ENCODE measurements around the gene USP5.
A peak's percentile ranks its signal among the peaks of the same experiment; 100 is the strongest.

USP5 gene

DNA sequence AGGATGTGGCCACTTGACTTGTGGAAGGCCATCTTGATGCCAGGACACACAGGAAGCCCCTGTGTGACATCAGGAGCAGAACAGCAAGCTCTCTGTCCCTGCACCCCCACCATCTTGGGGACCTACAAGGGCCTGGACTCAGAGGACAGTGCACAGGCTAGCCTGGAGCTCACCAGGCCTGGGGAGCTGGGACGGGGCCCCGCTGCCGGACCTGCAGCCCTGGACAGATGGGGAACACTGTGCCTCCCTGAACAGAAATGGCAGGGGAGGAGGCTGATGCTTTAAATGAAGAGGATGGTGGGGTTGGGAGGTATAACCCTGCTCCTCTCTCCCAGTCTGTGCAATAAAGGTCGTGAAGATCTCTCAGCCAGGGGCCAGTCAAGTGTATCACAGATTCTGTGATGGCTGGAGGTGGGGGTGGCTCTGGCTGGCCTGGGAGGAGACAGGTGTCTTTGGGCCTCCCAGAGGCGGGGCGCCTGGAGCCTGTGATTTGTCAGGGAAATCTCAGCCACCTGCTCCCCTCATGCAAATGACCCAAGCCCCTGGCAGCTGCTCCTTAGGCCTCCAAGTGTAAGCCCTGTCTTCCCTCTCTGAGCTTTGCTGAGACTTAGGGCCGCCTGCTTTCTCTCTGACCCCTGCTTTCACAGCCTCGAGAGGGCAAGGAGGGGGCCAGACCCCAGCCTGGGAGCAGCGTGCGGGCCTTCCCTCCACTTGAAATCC lies 12.3 kb upstream of the USP5 start:
- no peak overlapping the region for H3K4me3 ChIP-seq (ENCODE audit: low read depth, low read length)

- H3K4me3 ChIP-seq (ENCODE audit: low read depth, low read length), result no peak overlapping the region
Measured at GRCh38 chr12:6840330-6840729, 11.6 kb upstream of the USP5 start.

DNA sequence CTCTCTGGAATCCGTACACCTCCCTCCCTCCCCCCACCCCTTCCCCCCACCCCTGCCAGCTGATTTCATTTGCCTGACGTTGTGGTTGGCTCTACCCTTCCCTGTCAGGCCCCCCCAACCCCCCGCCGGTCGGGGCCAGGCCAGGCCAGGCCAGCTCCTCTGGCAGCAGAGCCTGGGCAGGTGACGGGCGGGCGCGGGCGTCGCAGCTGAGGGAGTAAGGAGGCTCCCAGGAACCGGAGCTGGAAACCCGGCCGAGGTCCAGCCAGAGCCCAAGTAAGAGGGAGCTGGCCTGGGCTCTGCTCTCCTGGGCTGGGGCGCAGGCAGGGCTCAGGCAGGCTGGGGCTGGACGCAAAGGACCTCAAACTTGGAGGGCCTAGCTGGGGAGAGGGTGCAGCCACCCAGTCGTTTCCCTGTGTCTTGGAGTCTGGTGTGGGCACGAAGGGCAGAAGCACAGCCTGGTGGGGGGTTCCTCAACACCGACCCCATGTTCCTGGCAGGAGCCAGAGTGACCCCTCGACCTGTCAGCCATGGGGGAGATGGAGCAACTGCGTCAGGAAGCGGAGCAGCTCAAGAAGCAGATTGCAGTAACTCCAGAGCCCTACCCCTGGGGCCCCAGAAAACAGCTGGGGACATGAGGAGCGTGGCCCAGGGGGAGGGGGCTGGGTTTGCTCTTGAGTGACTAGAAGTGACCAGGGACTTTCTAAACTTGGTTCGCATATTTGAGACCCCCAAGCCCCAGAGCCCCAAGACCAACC lies 11.0 kb upstream of the USP5 start, which contains the start of gene GNB3:
TSS of gene GNB3 (plus strand) at position 165 of the 755 bp plus-strand sequence. CDS start at position 528, 363 bp downstream.
- H3K4me3 ChIP-seq (ENCODE audit: low read depth, low read length), result no peak within 1 kb of the TSS

GRCh38 chr12:6842075-6842474 lies 9.9 kb upstream of the USP5 start:
- H3K4me3 ChIP-seq (ENCODE audit: low read depth, low read length), result no peak overlapping the region

- no peak overlapping the region for H3K4me3 ChIP-seq (ENCODE audit: low read depth, low read length)
Measured at GRCh38 chr12:6843118-6843902, 8.6 kb upstream of the USP5 start.

DNA sequence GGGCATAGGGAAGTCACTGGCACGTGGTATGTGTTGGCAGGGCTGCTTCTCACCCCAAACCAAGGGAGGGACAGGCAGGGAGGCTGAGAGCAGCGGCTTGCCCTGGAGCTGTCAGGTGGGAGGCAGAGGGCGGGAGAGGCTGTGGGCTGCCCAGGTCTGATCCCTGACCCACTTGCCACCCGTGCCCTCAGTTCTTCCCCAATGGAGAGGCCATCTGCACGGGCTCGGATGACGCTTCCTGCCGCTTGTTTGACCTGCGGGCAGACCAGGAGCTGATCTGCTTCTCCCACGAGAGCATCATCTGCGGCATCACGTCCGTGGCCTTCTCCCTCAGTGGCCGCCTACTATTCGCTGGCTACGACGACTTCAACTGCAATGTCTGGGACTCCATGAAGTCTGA lies 6.6 kb upstream of the USP5 start:
- H3K4me3 ChIP-seq (ENCODE audit: low read depth, low read length), result no peak overlapping the region

GRCh38 chr12:6846316-6846869 lies 5.6 kb upstream of the USP5 start:
- H3K4me3 ChIP-seq (ENCODE audit: low read depth, low read length), result no peak overlapping the region

DNA sequence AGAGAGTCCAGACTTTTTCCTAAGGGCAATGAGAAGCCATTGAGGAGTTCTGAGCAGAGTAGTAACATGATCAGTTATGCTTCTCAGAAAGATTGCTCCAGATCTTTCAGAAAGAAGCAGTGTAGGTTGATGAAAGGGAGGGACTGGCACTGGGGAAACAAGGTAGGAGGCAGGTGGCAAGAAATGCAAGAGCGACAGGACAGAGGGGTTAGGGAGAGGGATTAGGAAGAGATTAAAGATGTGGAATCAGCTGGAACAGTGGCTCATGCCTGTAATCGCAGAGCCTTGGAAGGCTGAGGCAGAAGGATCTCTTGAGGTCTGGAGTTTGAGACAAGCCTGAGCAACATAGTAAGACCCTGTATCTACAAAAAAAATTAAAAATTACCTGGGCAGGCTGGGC lies 4.3 kb upstream of the USP5 start:
- no peak overlapping the region for H3K4me3 ChIP-seq (ENCODE audit: low read depth, low read length)

DNA sequence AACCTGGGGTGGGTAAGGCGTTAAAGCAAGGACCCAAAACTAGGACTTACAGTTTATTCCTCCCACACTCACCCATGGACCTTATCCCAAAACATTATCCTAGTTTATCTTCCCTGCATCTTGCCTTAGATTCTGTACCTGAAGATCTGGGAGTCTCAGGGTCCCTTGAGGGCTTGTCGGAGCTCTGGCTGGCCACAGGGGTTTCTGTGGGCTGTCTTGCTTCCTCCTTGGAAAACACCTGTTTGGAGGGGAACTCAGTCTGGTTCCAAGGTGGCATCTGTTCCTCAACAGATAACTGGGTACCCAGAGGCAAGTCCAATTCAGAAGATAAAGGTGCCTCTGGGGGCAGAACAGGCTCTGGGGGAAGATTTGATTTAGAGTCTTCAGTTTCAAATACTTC lies 2.5 kb upstream of the USP5 start:
- no peak overlapping the region for H3K4me3 ChIP-seq (ENCODE audit: low read depth, low read length)

- peak overlapping the region; percentile 99 for H3K4me3 ChIP-seq (ENCODE audit: low read depth, low read length)
Measured at GRCh38 chr12:6849976-6850560, 1.9 kb upstream of the USP5 start.

- peak overlapping the region; percentile 99 for H3K4me3 ChIP-seq (ENCODE audit: low read depth, low read length)
Measured at GRCh38 chr12:6850796-6851152, 1.2 kb upstream of the USP5 start.

DNA sequence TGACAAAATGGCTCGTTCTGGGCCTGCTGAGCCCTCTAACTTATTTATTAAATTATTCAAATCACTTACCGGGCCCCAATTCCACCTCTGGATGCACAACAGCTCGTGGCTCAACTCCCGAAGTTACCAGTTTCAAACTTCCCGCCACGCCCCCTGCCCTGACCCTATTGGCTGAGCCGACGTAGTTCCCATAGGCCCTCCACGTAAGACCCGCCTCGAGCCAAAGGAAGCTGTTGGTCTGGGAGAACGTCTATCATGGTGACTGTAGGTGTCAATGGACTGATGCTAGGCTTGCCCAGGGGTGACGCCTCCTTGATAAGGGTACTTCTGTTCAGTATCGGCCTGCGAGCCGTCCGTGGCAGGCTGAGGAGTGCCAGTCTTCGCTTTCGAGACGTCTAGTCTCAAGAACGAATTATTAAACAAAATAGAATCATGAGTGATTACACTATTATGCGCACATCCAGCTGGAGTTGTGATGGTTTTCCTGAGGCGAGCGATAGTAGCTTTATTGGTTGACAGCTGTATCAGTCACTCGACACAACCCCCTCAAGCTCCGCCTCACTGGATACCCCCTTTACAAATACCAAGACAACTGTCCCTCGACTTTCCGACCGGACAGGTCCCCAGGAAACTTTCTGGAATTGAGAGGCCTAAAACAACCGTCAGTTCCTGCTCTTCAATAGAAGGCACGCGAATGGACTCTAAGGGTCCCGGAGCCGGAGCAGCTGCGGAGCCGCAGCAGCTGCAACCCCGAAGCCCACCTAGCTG lies 613 bp upstream of the USP5 start, which contains the start of gene CDCA3:
TSS of gene CDCA3 (minus strand) at position 134 of the 768 bp plus-strand sequence. CDS start 334 bp downstream, outside the sequence.
- H3K4me3 ChIP-seq (ENCODE audit: low read depth, low read length), result peak within 1 kb of the TSS; percentile 99

GRCh38 chr12:6852651-6853354 lies 853 bp downstream of the USP5 start:
- peak overlapping the region; percentile 99 for H3K4me3 ChIP-seq (ENCODE audit: low read depth, low read length)

DNA sequence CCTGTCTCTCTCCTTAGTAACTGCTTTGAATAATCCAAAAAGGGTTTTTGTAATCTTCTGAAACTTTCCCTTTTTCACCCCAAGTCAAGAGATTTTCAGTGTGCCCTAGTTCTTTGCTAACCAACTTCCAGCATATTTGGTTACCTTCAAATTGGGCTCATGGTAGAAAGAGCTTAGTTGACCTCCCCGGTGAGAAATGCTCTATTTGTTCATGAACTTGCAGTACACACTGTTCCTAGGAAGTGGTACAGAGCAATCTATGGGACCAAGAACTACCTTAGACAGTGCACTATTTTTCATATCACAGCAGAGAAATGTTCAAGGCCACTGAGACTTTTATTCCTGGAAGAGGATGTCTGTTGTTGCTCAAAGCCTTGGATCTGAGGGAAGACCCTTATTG lies 1.7 kb downstream of the USP5 start:
- H3K4me3 ChIP-seq (ENCODE audit: low read depth, low read length), result no peak overlapping the region

GRCh38 chr12:6854036-6854435 lies 2.1 kb downstream of the USP5 start:
- H3K4me3 ChIP-seq (ENCODE audit: low read depth, low read length), result no peak overlapping the region

DNA sequence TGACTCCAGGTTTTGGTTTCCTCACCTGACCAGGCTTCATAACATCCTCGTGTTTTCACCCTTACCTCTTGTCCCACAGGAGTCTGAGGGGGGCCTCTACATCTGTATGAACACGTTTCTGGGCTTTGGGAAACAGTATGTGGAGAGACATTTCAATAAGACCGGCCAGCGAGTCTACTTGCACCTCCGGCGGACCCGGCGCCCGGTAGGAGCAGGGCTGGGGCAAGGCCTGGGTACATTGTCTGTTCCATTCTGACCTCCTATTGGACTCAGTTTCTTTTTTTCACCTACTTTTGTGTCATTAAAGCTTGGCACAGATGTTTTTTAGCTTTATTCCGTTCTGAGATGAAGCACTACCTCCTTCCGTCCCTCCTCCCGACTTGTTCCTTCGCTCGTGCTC lies 3.4 kb downstream of the USP5 start:
- H3K4me3 ChIP-seq (ENCODE audit: low read depth, low read length), result no peak overlapping the region

- H3K4me3 ChIP-seq (ENCODE audit: low read depth, low read length), result no peak overlapping the region
Measured at GRCh38 chr12:6858799-6859198, 6.8 kb downstream of the USP5 start.

- no peak overlapping the region for H3K4me3 ChIP-seq (ENCODE audit: low read depth, low read length)
Measured at GRCh38 chr12:6860116-6860515, 8.2 kb downstream of the USP5 start.

GRCh38 chr12:6860942-6861341 lies 9.0 kb downstream of the USP5 start:
- no peak overlapping the region for H3K4me3 ChIP-seq (ENCODE audit: low read depth, low read length)

Measured in iPS-11a (cell line).